ENCODE measurements around the gene STARD3.

STARD3 gene

DNA sequence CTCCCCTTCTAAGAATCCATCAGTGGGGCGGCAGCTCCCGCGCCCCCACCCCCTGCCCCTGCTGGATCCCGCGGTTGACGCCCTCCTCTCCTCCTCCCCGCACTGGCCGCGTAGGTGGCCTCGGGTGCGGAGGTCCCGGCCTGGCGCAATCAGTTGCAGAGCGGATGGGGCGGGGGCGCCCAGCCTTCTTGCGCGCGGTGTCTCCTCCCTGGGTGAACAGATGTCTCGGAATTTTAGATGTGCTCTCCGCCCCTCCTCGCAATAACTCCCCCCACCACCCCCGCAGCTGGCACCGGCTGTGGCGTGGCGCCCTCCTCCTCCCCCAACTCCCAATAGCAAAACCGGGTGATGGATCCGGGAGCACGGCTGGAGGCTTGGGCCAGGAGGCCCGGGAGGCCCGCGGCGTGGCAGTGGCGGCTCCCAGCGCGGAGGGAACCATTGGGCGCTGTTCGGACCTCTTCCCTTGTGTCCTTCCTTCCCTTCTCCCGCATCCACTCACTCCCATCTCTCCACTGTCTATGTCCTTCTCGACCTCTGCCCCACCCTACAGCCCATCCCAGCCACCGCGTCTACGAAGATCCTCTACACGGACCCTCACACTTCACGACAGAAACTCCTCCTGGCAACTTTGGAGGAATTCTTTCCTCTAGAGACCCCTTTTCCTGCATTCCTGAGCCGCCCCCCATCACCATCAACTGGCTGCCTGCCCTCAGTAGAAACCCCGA lies 40.2 kb upstream of the STARD3 start:
- H3K4me3 Mint-ChIP-seq = no peak overlapping the region
- no peak for DNase-seq
- TF ChIP-seq, protein P1, sequence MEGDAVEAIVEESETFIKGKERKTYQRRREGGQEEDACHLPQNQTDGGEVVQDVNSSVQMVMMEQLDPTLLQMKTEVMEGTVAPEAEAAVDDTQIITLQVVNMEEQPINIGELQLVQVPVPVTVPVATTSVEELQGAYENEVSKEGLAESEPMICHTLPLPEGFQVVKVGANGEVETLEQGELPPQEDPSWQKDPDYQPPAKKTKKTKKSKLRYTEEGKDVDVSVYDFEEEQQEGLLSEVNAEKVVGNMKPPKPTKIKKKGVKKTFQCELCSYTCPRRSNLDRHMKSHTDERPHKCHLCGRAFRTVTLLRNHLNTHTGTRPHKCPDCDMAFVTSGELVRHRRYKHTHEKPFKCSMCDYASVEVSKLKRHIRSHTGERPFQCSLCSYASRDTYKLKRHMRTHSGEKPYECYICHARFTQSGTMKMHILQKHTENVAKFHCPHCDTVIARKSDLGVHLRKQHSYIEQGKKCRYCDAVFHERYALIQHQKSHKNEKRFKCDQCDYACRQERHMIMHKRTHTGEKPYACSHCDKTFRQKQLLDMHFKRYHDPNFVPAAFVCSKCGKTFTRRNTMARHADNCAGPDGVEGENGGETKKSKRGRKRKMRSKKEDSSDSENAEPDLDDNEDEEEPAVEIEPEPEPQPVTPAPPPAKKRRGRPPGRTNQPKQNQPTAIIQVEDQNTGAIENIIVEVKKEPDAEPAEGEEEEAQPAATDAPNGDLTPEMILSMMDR (IDR thresholded peaks at IDR 0.05) = no peak
- H3K9me3 Mint-ChIP-seq = no peaks in the 10 kb centered on the region
- peaks cover 100% of the 10 kb centered on the region for H3K27me3 Mint-ChIP-seq (ENCODE audit: low read depth, poor library complexity)
- no peaks in the 10 kb centered on the region for H3K36me3 Mint-ChIP-seq (ENCODE audit: low read depth)
- no peak overlapping the region for H3K27ac Mint-ChIP-seq
- H3K4me1 Mint-ChIP-seq = no peaks in the 10 kb centered on the region

DNA sequence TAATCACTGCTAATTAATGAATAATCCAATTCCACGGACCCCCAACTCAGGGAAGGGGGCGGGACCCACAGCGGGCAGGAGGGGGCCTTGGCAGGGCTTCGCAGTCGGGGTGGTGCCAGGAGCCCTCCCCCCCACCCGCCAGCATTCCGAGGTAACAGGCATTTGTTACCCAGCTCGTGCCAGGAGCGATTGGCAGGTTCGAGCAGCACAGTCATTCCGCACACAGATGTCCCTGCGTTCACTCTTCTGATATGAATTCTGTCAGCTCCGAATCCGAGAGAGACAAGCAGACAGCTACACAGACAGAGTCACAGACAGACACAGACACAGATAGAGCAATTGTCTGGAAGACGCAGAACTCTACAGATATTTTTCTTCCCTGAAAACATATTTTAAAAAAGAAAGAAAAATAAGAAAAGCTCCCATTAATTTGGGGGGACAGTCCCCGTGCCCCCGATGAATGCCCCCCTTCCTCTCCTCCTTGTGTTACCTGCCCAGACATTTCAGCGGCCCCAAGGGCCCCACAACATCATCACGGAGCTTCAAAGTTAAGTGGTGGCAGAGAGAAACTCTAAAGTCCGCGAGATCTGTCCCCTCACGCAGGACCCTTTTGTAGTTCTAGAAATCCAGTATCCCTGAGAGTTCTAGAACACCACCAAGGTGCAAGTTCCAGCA lies 39.4 kb upstream of the STARD3 start:
- peaks cover 100% of the 10 kb centered on the region for H3K27me3 Mint-ChIP-seq (ENCODE audit: low read depth, poor library complexity)

GRCh38 chr17:39598047-39598481 lies 38.9 kb upstream of the STARD3 start:
- no peak for DNase-seq
- no peaks in the 10 kb centered on the region for H3K36me3 Mint-ChIP-seq (ENCODE audit: low read depth)
- no peak overlapping the region for H3K27ac Mint-ChIP-seq
- no peaks in the 10 kb centered on the region for H3K4me1 Mint-ChIP-seq
- no peaks in the 10 kb centered on the region for H3K9me3 Mint-ChIP-seq
- H3K27me3 Mint-ChIP-seq (ENCODE audit: low read depth, poor library complexity) = peaks cover 100% of the 10 kb centered on the region
- no peak overlapping the region for H3K4me3 Mint-ChIP-seq
- TF ChIP-seq, protein P1 (IDR thresholded peaks at IDR 0.05) = no peak

More for the DNA sequence above, 39.4 kb upstream of the STARD3 start:
- no peak overlapping the region for H3K27ac Mint-ChIP-seq
- DNase-seq = no peak
- TF ChIP-seq, protein P1 (IDR thresholded peaks at IDR 0.05) = no peak
- no peaks in the 10 kb centered on the region for H3K4me1 Mint-ChIP-seq
- no peaks in the 10 kb centered on the region for H3K36me3 Mint-ChIP-seq (ENCODE audit: low read depth)
- no peak overlapping the region for H3K4me3 Mint-ChIP-seq
- H3K9me3 Mint-ChIP-seq = no peaks in the 10 kb centered on the region

GRCh38 chr17:39598630-39599003 lies 38.3 kb upstream of the STARD3 start:
- no peak for DNase-seq
- H3K4me1 Mint-ChIP-seq = no peaks in the 10 kb centered on the region
- H3K27me3 Mint-ChIP-seq (ENCODE audit: low read depth, poor library complexity) = peaks cover 100% of the 10 kb centered on the region
- H3K27ac Mint-ChIP-seq = no peak overlapping the region
- H3K36me3 Mint-ChIP-seq (ENCODE audit: low read depth) = no peaks in the 10 kb centered on the region
- no peak overlapping the region for H3K4me3 Mint-ChIP-seq
- TF ChIP-seq, protein P1 (IDR thresholded peaks at IDR 0.05) = no peak
- H3K9me3 Mint-ChIP-seq = no peaks in the 10 kb centered on the region

DNA sequence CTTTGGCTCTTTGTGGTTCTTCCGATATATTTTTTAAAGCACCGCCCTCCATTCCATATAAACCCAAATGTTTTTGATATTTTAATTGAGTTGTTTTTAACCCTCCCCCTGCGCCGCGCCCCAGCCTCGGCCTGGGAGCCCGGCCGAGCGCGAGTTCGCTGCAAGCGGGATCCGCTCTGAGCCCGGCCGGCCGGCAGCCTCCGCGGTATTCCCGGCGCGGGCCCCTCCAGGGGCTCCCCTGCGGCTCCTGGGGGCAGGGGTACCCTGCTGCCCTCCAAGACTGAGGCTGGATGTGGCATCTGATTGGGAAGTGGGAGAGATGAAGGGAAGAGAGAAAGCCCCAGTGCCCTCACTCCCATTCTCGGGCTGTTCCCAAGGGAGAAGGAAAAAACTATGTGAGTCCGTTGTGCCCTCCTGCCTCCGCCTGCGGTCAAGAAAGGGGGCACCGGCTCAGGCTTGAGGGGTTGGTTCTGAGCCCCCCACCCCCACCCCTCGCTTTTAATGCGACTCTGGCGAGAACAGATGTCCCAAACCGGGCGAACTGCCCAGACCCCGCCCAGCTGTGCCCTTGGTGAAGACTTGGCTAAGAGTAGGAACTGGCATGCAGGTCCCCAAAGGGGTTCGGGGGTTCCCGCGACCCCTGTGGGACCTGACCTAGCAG lies 37.8 kb upstream of the STARD3 start:
- no peaks in the 10 kb centered on the region for H3K36me3 Mint-ChIP-seq (ENCODE audit: low read depth)
- DNase-seq = peak; percentile 43
- TF ChIP-seq, protein P1 (IDR thresholded peaks at IDR 0.05) = no peak
- peaks cover 100% of the 10 kb centered on the region for H3K27me3 Mint-ChIP-seq (ENCODE audit: low read depth, poor library complexity)
- H3K4me3 Mint-ChIP-seq = no peak overlapping the region
- no peaks in the 10 kb centered on the region for H3K4me1 Mint-ChIP-seq
- no peaks in the 10 kb centered on the region for H3K9me3 Mint-ChIP-seq
- H3K27ac Mint-ChIP-seq = no peak overlapping the region
